Mucosa of descending colon (tissue), 3 donors: Measurements from ENCODE around the gene FBN2. TPM values are rescaled to one million over a fixed set of nuclear protein-coding genes. Genes with fewer than 3 reads are reported as not detected.

ENCODE experiments used
- ATAC-seq: fragments of 200-7000 bp; cut with Tn5 transposase; one replicate; pipeline ENCODE4 v1.9.1; 2020; ENCODE audit warnings: mild to moderate bottlenecking, moderate library complexity
- DNase-seq, 3 donors: peaks; one replicate each; pipeline ENCODE4 v3.0.0-alpha.2; 2020
- H3K36me3 ChIP-seq: fragments of 200-600 bp; one replicate; pipeline ENCODE4 v1.8.0; 2021; ENCODE audit warnings: low read depth, mild to moderate bottlenecking
- H3K4me1 ChIP-seq: fragments of 200-600 bp; one replicate; pipeline ENCODE4 v1.8.0; 2021; ENCODE audit warnings: low read depth, mild to moderate bottlenecking
- H3K4me3 ChIP-seq: fragments of 200-600 bp; one replicate; pipeline ENCODE4 v1.8.0; 2021; ENCODE audit warnings: mild to moderate bottlenecking
- H3K9me3 ChIP-seq: fragments of 200-600 bp; one replicate; pipeline ENCODE4 v1.8.0; 2021; ENCODE audit warnings: mild to moderate bottlenecking
- intact Hi-C, 2 donors: fragments of 100-400 bp; cut with DNase I in 1 of 2; cut with micrococcal nuclease in 1 of 2; formaldehyde crosslinking; loops; one replicate each; pipeline versions ENCODE4 v1.11.0 to v1.11.1; 2022; cut with DNase I, micrococcal nuclease
- total RNA-seq, 3 donors: library from RNA; stranded (reverse); fragmentation: NEBNext Ultra II Directional in 2 of 3; extraction: Animal tissue kit (Norgen Biotek cat#: 25700) in 2 of 3; gene quantifications; one replicate each; pipeline versions ENCODE4 v1.2.1 to v1.2.4, GENCODE V29; 2021 to 2023
- TF ChIP-seq, protein P1 (sequence below): fragments of 200-600 bp; IDR thresholded peaks from one replicate; pipeline ENCODE4 v1.8.0; 2022; ENCODE audit warnings: antibody characterized with exemption, mild to moderate bottlenecking
- donor health status: DM: no; HTN: no; CAD: no; lungs with moderate emphysema.
- donor health status: DM: no; HTN: no; CAD: no.
- donor health status: DM: no; HTN: yes; CAD: no.

The FBN2 gene
- total RNA-seq, 3 donors from 2014 or later: 1.0 to 5.8 (median 1.6) TPM

DNA sequence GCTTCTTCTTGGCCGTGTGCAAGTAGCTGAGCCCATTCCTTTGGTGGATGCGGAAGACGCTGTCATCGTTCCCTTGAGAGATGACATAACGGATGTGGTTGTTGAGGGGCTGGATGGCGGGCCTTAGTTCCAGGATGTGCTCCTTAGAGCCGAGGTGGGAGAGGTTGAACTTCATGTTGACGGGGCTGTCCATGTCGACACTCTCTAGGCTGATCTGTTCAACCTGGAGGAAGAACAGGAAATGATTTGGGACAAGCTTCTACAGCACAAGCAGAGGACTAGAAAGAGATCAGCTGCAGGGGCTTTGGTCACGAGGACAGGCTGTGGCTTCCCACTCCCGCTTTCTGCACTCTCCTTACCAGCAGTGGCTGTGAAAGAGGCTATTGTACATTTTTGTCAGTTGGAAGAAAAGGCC is 278.4 kb downstream of the FBN2 start:
- Histone ChIP-seq H3K9me3 (no peaks in the 10 kb centered on the region), H3K36me3 (no peaks in the 10 kb centered on the region), H3K4me1 (no peaks in the 10 kb centered on the region), H3K4me3 (no peak overlapping the region)
- intact Hi-C loops: no loop called here
- DNase-seq (no peak), ATAC-seq (no peak)
- TF ChIP-seq, protein P1, sequence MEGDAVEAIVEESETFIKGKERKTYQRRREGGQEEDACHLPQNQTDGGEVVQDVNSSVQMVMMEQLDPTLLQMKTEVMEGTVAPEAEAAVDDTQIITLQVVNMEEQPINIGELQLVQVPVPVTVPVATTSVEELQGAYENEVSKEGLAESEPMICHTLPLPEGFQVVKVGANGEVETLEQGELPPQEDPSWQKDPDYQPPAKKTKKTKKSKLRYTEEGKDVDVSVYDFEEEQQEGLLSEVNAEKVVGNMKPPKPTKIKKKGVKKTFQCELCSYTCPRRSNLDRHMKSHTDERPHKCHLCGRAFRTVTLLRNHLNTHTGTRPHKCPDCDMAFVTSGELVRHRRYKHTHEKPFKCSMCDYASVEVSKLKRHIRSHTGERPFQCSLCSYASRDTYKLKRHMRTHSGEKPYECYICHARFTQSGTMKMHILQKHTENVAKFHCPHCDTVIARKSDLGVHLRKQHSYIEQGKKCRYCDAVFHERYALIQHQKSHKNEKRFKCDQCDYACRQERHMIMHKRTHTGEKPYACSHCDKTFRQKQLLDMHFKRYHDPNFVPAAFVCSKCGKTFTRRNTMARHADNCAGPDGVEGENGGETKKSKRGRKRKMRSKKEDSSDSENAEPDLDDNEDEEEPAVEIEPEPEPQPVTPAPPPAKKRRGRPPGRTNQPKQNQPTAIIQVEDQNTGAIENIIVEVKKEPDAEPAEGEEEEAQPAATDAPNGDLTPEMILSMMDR: no peak

DNA sequence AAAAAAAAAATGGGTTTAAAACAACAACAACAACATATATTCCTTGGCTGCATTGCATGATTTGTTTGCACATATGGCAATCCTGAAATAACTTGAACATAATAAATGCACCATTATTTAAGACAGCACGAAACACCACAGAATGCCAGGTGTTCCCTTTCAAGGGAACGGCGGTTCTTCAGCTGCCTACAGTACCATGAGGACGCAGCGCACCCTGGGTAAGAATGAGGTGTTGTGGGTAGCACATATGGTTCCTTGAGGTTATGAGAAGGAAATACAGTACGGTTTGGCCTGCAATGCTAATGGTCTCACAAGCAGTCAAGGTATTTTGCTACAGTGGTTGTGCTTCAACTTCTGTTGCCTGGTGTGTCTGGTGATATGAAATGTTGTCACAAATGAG is 279.7 kb downstream of the FBN2 start:
- Histone ChIP-seq H3K4me3 (no peak overlapping the region), H3K9me3 (no peaks in the 10 kb centered on the region), H3K4me1 (no peaks in the 10 kb centered on the region), H3K36me3 (no peaks in the 10 kb centered on the region)
- intact Hi-C loops: no loop called here
- DNase-seq (no peak), ATAC-seq (no peak)
- TF ChIP-seq, protein P1: no peak

DNA sequence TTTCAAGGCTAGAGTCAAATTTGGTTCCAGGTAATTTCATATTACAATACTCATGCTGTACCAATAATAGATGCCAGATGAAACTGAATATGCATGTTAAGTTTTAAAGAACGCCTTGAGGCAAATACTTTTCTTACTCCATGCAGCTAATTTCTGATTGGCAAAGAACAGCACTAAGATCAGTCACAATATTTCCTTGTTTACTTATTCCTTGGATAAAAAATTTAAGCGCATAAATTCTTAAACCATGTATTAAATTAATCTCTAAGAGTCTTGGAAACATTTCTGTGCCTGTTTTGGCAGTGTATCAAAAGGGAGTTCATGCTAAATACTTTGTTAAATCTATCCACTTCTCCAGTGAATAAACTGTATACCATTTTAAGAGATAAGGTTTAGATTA is 281.0 kb downstream of the FBN2 start:
- H3K4me3 ChIP-seq: no peak overlapping the region
- DNase-seq: no peak
- no peak for ATAC-seq

DNA sequence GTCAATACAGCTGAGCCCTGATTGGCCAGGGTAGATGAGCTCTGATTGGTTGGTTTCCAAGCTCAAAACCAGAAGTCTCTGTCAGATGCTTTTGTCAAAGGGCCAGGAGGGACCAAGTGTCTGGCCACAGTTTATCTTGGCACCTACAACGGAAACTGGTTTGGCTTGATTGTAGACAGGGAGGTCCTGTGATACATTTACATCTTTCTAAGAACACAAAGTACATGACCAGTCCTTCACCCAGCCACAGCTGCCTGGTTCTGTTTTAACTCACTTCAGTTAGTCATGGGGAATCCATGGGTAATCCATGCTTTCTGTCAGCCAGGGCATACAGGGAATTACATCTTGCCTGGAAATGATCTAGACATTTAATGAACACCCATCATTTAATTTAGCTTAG is 283.3 kb downstream of the FBN2 start:
- ATAC-seq (no peak), DNase-seq (no peak)
- Histone ChIP-seq H3K4me1 (no peaks in the 10 kb centered on the region), H3K9me3 (no peaks in the 10 kb centered on the region), H3K36me3 (no peaks in the 10 kb centered on the region), H3K4me3 (no peak overlapping the region)
- intact Hi-C loops: no loop called here
- TF ChIP-seq, protein P1: no peak

More for the DNA sequence above, 281.0 kb downstream of the FBN2 start:
- intact Hi-C loops: no loop called here
- TF ChIP-seq, protein P1: no peak
- no peaks in the 10 kb centered on the region for H3K4me1 ChIP-seq
- no peaks in the 10 kb centered on the region for H3K36me3 ChIP-seq
- no peaks in the 10 kb centered on the region for H3K9me3 ChIP-seq

DNA sequence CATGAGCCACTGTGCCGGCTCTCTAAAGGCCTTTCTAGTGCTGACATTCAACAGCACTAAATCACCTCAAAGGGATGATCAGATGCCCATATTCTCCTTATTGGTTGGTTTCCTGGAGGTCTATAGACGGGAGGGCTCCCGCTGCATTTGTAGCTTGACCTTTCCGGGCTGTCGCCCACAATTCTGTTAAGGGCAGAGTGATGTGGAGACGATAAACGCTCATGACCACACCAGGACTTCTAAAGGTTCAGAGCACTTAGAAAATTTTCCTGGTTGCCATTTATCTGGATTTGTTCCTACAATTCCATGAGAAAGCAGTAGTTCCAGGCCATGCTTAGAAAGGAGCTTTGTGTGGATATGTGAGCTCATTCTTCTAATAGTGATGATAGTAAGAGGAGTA is 284.2 kb downstream of the FBN2 start:
- Histone ChIP-seq H3K4me3 (no peak overlapping the region), H3K4me1 (no peaks in the 10 kb centered on the region), H3K9me3 (no peaks in the 10 kb centered on the region), H3K36me3 (no peaks in the 10 kb centered on the region)
- intact Hi-C loops: no loop called here
- TF ChIP-seq, protein P1: no peak
- ATAC-seq (no peak), DNase-seq (no peak)

DNA sequence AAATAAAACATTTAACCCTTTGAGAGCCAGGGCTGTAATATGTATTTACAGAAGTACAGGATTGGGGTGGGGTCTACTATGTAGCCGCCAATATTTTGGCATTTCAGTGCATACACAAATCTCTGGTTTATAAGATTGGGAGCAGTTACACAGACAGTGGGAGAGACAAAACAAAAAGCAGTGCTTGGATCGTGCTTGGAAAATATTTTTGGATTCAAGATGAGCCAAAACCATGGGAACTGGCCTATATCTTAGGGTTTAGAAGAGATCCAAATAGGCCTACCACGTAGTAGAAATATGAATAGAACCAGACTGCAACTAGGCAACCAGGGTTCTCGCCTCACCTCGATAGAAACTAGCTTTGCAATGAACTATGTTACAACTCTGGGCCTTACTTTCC is 284.9 kb downstream of the FBN2 start:
- DNase-seq: no peak
- ATAC-seq: no peak
- intact Hi-C loops: no loop called here
- H3K4me1 ChIP-seq: no peaks in the 10 kb centered on the region
- TF ChIP-seq, protein P1: no peak
- H3K4me3 ChIP-seq: no peak overlapping the region
- H3K9me3 ChIP-seq: no peaks in the 10 kb centered on the region
- H3K36me3 ChIP-seq: no peaks in the 10 kb centered on the region
